Lower leg skin (tissue), 3 donors: ENCODE results near the gene NFAT5.
"Not testable (repeated sequence)": the region's sequence is repeated elsewhere in the genome, so short reads cannot be mapped to it uniquely, and the experiment has no call there.

Source experiments
- POLR2A ChIP-seq, 2 donors: fragments of 450-650 bp; IDR thresholded peaks; one replicate each; pipeline ENCODE4 v1.6.1; 2016 to 2017; ENCODE audit warnings: antibody characterized with exemption in 2 of 2, mild to moderate bottlenecking in 1 of 2, moderate library complexity in 1 of 2
- TF ChIP-seq, protein P1 (sequence below), 3 donors: fragments of 450-650 bp; IDR thresholded peaks; one replicate each; pipeline ENCODE4 v1.5.1; 2016; ENCODE audit warnings: antibody characterized with exemption in 3 of 3, mild to moderate bottlenecking in 3 of 3, moderate library complexity in 2 of 3

DNA sequence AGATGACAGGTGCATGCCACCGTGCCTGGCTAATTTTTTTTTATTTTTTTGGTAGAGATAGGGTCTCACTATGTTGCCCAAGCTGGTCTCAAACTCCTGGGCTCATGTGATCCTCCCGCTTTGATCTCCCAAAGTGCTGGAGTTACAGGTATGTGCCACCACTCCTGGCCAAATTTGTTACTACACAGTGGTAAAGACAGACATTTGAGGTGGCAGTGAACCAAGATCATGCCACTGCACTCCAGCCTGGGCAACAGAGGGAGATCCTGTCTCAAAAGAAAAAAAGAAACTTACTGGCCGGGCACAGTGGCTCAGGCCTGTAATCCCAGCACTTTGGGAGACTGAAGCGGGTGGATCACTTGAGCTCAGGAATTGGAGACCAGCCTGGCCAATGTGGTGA lies 163.3 kb downstream of the NFAT5 start:
- TF ChIP-seq POLR2A (IDR thresholded peaks at IDR 0.05): not testable (repeated sequence)
- TF ChIP-seq, protein P1, sequence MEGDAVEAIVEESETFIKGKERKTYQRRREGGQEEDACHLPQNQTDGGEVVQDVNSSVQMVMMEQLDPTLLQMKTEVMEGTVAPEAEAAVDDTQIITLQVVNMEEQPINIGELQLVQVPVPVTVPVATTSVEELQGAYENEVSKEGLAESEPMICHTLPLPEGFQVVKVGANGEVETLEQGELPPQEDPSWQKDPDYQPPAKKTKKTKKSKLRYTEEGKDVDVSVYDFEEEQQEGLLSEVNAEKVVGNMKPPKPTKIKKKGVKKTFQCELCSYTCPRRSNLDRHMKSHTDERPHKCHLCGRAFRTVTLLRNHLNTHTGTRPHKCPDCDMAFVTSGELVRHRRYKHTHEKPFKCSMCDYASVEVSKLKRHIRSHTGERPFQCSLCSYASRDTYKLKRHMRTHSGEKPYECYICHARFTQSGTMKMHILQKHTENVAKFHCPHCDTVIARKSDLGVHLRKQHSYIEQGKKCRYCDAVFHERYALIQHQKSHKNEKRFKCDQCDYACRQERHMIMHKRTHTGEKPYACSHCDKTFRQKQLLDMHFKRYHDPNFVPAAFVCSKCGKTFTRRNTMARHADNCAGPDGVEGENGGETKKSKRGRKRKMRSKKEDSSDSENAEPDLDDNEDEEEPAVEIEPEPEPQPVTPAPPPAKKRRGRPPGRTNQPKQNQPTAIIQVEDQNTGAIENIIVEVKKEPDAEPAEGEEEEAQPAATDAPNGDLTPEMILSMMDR (IDR thresholded peaks at IDR 0.05): not testable (repeated sequence)
